GM12864 (cell line): ENCODE measurements around the gene EVX1.
A peak's percentile ranks its signal among the peaks of the same experiment; 100 is the strongest.

Source experiments
- DNase-seq: peaks from one replicate; pipeline ENCODE4 v3.0.0-alpha.2; 2011; ENCODE audit warnings: low read depth
- H3K4me3 ChIP-seq: 2 replicates; pipeline ENCODE4 v1.5.1; 2011; ENCODE audit warnings: mild to moderate bottlenecking, low read depth, low read length, control low read depth
- TF ChIP-seq, protein P1 (sequence below): IDR thresholded peaks from 2 replicates; pipeline ENCODE4 v1.5.1; 2011; ENCODE audit warnings: low read depth, mild to moderate bottlenecking, moderate library complexity, low read length, control low read depth, inconsistent platforms; ENCODE audit errors: missing control alignments

EVX1 gene

DNA sequence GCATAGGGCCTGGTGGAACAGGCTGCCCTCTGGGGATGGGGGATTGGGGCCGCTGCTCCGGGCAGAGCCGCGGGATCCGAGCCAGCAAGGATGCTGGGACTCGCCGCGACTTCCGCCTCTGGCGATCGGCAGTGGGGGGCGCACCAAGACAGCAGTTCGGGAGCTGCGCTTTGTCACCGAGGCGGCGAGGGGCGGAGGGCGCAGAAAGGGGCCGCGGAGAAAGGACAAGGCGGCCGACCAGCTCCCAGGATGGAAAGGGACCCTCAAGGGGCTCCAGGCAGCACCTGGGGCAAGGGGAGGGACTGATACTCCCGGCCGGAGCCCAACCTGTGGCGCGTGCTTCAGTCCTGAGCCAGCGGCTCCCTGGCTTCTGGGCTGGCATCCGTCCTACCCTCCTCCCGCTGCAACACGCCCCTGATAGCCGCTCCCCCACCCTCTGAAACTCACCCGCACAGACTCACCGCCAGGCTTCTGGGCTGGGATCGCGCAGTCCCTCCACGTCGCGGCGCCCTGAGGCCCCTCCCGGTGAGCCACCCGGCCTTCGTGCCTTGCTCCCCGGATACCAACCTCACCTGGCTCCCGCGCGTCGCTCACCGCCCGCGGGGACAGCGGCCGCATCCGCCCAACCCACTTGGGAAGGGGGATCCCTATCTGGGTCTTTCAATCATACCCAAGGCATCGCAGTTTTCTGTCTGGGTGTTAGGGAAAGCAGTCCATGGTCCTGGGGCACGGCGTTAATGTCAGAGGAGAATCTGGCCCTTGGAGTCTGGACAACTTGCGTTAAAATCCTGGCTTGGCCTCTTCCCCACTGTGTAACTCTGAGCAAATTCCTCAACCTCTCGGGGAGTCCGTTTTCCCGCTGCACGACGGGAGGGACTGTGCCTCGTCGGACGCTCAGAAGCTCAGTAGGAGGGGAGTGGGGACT lies 7.0 kb upstream of the EVX1 start:
- DNase-seq, result no peak
- no peak overlapping the region for H3K4me3 ChIP-seq
- TF ChIP-seq, protein P1, sequence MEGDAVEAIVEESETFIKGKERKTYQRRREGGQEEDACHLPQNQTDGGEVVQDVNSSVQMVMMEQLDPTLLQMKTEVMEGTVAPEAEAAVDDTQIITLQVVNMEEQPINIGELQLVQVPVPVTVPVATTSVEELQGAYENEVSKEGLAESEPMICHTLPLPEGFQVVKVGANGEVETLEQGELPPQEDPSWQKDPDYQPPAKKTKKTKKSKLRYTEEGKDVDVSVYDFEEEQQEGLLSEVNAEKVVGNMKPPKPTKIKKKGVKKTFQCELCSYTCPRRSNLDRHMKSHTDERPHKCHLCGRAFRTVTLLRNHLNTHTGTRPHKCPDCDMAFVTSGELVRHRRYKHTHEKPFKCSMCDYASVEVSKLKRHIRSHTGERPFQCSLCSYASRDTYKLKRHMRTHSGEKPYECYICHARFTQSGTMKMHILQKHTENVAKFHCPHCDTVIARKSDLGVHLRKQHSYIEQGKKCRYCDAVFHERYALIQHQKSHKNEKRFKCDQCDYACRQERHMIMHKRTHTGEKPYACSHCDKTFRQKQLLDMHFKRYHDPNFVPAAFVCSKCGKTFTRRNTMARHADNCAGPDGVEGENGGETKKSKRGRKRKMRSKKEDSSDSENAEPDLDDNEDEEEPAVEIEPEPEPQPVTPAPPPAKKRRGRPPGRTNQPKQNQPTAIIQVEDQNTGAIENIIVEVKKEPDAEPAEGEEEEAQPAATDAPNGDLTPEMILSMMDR, result peak; percentile 30

DNA sequence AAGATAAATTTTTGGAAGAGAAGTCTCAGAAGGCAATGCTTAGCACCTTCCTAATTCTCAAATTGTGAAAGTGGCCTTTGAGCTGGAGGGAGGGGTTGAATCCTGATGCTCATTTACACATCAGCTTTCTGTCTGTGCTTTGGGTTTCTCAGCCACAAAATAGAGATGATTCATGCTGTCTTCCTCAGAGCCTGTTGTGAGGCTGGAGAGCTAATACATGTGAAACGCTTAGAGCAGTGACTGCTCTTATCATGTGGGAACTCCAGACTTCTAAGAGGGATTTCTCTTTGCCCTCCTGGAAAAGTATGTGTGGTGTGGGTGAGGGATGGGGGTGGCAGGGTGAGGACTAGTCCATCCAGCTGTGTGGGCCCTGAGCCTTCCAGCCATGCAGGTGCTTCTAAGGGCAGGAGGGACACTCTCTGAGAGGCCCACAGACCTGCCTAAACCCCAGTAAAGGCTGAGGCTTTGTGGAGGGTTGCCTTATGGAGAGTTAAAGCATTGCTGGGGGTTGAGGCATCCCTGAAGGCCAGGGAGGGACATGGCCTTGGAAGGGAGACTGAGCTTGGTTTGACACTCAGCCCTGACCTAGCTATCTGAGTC lies 4.8 kb upstream of the EVX1 start:
- no peak overlapping the region for H3K4me3 ChIP-seq

DNA sequence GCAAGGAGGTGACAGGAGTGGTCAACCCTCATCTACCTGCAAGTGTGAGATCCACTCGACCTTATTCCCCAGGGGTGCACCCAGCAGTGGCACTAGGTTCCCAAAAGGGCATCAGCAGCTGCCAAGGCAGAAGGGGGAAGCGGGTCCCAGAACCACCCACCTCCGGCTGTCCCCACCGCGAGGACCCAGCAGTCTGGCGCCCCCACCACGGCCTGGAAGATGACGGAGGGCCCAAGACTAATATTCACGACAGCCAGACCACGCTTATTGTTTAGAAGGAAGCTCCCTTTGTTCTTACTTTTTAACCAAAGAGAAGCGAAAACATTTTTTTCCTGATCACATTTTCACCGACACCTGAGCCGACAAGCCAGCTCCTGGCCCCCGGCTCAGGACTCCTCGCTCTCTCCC lies 3.6 kb upstream of the EVX1 start:
- DNase-seq, result no peak
- TF ChIP-seq, protein P1, result no peak
- H3K4me3 ChIP-seq, result no peak overlapping the region

More for the DNA sequence above, 4.8 kb upstream of the EVX1 start:
- DNase-seq, result no peak
- TF ChIP-seq, protein P1, result no peak

DNA sequence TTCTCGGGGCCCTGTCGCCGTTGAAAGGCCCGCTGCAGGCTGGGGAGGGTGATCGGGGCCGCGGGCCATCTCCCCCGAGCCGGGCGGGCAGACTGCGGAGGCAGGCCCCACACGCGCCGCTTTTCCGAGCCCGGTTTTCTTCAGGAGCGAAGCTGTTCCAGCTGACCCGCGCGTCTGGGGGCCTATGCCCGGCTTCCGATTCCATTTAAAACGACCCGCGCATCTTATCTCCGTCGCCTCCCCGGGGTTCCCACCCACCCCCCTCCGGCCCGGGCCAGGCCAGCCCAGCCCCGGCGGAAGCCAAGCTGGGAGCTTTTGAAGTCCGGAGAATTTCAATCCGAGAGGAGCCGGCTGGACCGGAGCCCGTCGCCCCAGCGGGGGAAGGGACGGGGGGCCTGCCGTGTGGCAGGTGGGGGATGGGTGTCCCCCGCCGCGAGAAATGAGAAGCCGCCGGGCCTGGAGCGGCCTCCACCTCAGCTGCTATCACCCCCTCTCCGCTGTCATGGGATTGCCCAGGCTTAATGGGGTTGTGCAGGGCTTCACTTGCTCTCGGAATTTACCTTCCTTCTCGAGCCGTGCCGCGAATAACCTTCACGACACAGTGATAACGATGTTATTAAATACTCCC lies 3.1 kb upstream of the EVX1 start:
- TF ChIP-seq, protein P1, result no peak
- H3K4me3 ChIP-seq, result no peak overlapping the region
- no peak for DNase-seq

DNA sequence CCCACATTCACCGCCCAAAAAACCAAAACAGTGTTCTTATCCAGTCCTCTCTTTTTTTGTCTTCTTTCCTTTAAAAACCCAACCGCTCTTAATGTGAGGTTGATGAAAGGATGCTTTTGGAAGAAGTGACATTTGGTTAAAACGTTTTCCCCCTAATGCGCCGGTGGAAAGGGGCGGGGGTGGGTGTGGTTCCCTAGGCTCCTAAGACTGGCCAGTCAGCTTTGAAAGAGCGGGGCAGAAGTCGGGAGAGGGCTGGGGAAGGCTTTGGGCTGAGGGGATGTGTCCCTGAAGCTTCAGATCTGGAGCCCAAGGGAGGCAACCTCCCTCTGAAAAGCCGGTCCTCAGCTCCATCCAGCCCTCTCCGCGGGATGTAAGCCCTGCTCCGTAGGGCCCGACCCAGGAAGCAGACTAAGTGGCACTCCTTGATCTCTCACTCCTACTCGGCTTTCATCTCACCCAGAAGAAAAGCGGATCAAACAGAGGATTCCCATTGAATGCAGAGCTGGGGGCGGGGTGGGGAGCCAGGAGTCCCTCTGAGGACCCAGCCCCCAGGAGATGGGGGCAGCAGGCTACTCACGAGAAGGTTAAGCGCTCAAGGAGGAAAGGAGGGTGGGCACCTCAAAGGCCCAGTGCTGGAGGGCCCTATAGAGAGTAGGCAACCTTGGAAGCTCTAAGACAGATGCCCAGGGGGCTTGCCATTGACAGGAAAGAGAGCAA lies 2.4 kb upstream of the EVX1 start:
- H3K4me3 ChIP-seq, result no peak overlapping the region
- TF ChIP-seq, protein P1, result no peak
- DNase-seq, result no peak

DNA sequence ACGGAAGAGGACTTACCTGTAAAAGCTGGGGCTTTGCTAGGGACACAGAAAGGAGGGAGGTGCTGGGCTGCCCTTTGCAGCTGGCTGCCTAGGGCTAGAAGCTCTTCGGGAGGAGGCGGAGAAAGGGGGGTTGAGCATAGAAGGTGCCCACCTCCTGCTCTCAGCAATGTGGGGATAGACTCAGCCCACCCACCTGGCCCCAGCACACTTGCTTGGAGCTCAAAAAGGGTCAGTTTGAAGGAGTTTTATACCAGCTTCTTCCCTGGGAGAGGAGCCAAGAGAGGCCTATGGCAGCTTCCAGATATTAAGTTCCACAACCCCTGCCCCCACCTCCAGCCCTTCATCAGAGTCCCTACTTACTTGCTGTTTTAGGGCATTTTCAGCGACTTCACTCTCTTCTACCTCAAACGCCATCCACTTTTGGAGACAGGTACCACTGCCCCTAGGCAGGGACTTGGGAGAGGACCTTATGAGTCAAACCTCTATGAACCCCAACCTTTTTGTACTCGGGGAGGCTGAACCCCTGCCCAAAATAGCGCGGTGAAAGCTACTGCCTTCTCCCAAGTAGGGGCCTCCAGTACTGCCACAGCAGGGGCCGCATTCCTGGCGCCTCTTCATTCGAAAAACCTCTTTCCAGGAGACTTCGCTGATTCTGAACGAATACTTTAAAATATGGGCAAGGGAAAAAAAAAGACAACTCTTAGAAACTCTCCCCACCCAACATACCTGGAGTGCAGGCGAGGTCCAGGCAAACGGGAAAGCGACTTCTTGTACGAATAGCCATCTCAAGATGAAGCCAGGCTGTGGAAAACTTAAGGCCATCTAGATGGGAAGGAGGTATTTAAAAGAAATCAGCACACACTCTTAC lies 1.2 kb upstream of the EVX1 start:
- TF ChIP-seq, protein P1, result no peak
- H3K4me3 ChIP-seq, result no peak overlapping the region
- DNase-seq, result no peak
